Right ventricle myocardium superior (tissue), 1 donor: Measurements from ENCODE around the gene KMT2C. TPM values are rescaled to one million over a fixed set of nuclear protein-coding genes. Genes with fewer than 3 reads are reported as not detected.
"Not testable (repeated sequence)": the region's sequence is repeated elsewhere in the genome, so short reads cannot be mapped to it uniquely, and the experiment has no call there.

Source experiments
- ATAC-seq: fragments of 200-7000 bp; cut with Tn5 transposase; one replicate; pipeline ENCODE4 v1.9.1; 2020; ENCODE audit warnings: mild to moderate bottlenecking; ENCODE audit not compliant: poor library complexity
- DNase-seq: peaks from one replicate; pipeline ENCODE4 v3.0.0-alpha.2; 2020
- intact Hi-C: fragments of 100-400 bp; cut with DNase I; formaldehyde crosslinking; loops from one replicate; pipeline ENCODE4 v1.11.2; 2022
- total RNA-seq: library from RNA; stranded (reverse); fragmentation: NEBNext Ultra II Directional; extraction: Animal tissue kit (Norgen Biotek cat#: 25700); gene quantifications from one replicate; pipeline ENCODE4 v1.2.1, GENCODE V29; 2021
- donor health status: DM: no; HTN: yes; CAD: no; lungs with severe emphysema.

The KMT2C gene
- total RNA-seq, 1 donor from 2014 or later, result 34.8 TPM

- intact Hi-C loops, DNase-seq, ATAC-seq: not testable (repeated sequence)
Measured at GRCh38 chr7:152378497-152378896, 57.3 kb downstream of the KMT2C start.

GRCh38 chr7:152376716-152377484, 58.9 kb downstream of the KMT2C start:
- DNase-seq, intact Hi-C loops, ATAC-seq: not testable (repeated sequence)

GRCh38 chr7:152370297-152370696, 65.5 kb downstream of the KMT2C start:
- intact Hi-C loops, result no loop called here
- ATAC-seq (peak; percentile 40), DNase-seq (no peak)

DNA sequence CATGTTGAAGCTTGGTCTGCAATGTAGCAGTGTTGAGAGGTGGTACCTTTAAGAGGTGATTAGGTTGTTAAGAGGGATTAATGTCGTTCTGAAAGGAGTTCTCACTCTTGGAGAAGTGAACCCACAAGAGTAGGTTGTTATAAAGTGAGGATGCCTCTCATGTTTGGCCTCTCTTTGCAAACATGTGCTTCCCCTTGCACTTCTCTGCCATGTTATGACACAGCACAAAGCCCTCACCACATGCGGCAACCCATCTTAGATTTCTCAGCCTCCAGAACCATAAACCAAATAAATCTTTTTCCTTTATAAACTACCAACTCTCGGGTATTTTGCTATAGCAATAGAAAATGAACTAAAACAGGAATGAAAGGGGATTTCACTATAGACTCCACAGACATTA, 66.3 kb downstream of the KMT2C start:
- intact Hi-C loops, result no loop called here
- DNase-seq, result no peak
- no peak for ATAC-seq

DNA sequence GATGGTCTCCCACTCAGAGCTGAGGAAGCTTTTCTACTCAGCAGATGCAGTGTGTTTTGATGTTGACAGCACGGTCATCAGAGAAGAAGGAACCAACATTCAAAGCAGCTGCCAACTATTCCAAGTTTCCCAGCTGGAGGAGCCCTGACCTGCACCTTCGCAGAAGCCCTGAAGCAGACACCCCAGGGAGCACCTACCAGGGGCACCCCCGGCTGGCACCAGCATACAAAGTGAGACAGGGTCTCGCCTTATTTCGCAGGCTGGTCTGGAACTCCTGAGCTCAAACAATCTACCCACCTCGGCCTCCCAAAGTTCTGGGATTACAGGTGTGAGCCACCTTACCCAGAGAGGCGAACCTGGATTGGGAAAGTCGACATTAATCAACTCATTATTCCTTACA, 68.6 kb downstream of the KMT2C start:
- no peak for ATAC-seq
- DNase-seq, result no peak
- intact Hi-C loops, result no loop called here

- DNase-seq (peak; percentile 50), ATAC-seq (peak; percentile 68)
- intact Hi-C loops, result no loop called here
Measured at GRCh38 chr7:152366662-152367061, 69.1 kb downstream of the KMT2C start.

DNA sequence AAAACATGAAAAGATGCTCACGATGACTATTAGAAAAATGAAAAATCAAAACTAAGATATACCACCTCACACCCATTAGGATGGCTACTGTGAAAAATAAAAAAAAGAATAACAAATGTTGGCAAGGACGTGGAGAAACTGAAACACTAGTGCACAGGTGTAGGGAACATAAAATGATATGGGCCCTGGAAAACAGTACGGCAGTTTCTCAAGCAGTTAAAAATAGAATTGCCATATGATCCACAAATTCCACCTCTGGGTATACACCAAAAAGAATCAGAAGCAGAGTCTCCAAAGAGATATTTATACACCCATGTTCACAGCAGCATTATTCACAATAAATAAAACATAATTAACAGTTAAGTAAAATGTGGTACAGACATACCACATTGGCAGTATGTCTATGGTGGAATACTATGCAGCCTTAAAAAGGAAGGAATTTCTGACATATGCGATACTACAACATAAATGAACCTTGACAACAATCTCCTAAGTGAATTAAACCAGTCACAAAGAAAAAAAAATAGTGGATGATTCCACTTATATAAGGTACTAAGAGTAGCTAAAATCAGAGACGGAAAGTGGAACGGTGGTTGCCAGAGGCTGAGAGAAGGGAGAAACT, 69.7 kb downstream of the KMT2C start:
- no peak for ATAC-seq
- intact Hi-C loops, result no loop called here
- no peak for DNase-seq

DNA sequence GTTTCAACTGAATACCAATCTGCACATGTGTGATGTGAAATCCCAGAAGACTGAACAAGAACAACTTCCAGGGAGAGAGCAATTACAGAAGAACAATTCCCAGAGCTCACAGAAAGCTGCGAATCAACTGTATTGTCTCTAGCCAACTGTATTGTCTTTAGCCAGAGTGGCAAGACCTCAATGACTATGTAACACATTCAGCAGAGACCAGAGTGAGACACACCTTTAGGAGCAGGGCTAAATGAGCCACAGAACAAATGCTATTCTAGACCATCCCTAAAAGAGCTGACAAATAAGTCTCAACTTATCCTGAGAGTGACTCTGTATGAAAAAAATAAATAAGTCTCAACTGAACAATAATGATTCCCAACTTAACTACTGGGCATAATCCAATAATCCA, 72.0 kb downstream of the KMT2C start:
- intact Hi-C loops, result no loop called here
- ATAC-seq (no peak), DNase-seq (no peak)

- intact Hi-C loops, result no loop called here
- ATAC-seq (no peak), DNase-seq (no peak)
Measured at GRCh38 chr7:152362128-152362926, 73.5 kb downstream of the KMT2C start.

GRCh38 chr7:152355474-152356057, 80.2 kb downstream of the KMT2C start:
- intact Hi-C loops, result no loop called here
- no peak for ATAC-seq
- no peak for DNase-seq

DNA sequence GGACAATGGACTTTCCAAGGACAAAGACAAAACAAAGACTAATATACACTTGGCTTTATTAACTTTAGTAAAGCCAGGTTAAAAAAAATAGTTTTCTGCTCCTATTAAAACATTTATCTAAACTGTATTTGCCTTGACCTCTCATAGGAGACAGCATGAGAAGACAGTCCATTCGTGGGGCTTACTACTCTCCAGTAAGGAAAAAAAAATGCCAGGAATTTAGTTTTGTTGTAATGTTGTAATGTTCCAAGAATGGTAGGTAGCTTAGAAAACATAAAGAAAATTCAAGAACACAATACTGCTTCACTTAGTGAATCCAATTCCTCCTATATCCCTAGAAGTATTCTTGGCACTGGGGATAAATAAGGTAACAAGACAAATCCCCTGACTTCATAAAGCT, 81.7 kb downstream of the KMT2C start:
- intact Hi-C loops, result no loop called here
- ATAC-seq, result no peak
- DNase-seq, result no peak

DNA sequence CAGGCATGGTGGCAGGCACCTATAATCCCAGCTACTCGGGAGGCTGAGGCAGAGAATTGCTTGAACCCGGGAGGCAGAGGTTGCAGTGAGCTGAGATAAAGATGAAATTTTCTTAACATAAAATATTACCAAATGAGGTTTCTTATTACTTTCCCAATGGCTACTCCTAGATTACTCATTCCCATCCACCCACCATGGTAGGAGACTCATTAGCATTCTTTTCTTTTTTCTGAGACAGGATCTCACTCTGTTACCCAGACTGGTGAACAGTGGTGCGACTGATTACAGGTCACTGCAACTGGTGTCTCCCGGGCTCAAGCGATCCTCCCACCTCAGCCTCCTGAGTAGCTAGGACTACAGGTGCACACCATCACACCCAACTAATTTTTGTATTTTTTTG, 82.5 kb downstream of the KMT2C start:
- intact Hi-C loops, ATAC-seq, DNase-seq: not testable (repeated sequence)

- intact Hi-C loops, ATAC-seq, DNase-seq: not testable (repeated sequence)
Measured at GRCh38 chr7:152351747-152352146, 84.1 kb downstream of the KMT2C start.

- ATAC-seq (no peak), DNase-seq (no peak)
- intact Hi-C loops, result no loop called here
Measured at GRCh38 chr7:152351168-152351567, 84.6 kb downstream of the KMT2C start.

DNA sequence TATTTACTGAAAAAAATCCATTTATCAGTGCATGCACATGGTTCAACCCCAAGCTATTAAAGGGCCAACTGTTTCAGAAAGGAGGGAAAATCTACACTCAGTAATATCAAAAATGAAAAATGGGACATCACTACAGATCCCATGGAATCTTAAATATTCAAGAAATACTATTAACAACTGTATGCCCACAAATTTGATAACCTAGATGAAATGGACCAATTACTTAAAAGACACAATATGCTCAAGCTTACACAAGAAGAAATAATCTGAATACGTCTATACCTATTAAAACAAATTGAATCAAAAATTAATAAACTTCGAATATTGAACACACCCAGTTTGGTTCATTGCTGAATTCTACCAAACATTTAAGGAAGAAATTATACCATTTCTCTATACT, 87.9 kb downstream of the KMT2C start:
- ATAC-seq, result no peak
- intact Hi-C loops, result no loop called here
- DNase-seq, result no peak

- ATAC-seq, result no peak
- DNase-seq, result no peak
- intact Hi-C loops, result no loop called here
Measured at GRCh38 chr7:152344253-152344652, 91.5 kb downstream of the KMT2C start.

DNA sequence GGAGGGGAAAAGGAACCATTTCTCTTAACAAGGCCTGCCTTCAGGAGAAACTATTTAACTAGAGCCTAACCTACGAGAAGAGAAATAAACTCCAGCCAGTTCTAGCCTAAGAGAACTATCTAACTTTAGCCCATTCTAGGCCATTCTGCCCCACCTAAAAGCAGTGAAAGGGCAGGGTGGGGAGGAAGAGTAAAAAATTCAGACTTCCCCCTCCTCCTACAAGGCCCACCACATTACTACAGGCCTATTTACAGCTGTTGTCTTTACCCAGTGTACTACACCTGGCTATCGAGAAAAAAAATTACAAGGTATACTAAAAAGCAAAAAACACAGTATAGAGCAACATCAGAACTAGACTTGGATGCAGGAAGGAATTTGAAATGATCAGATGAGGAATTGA, 93.0 kb downstream of the KMT2C start:
- ATAC-seq, result no peak
- no peak for DNase-seq
- intact Hi-C loops, result no loop called here

- intact Hi-C loops, result no loop called here
- ATAC-seq (no peak), DNase-seq (no peak)
Measured at GRCh38 chr7:152341914-152342236, 93.9 kb downstream of the KMT2C start.
